DOHH2 (cell line): Measurements from ENCODE around the gene APOA4.

Experiments used
- H3F3A ChIP-seq: fragments of 200-600 bp; sonication (generic), shearing (Covaris generic); 2 replicates; pipeline ENCODE4 v1.6.0; 2016; ENCODE audit warnings: antibody characterized with exemption, mild to moderate bottlenecking; ENCODE audit not compliant: control insufficient read depth, insufficient read depth
- H3K27ac ChIP-seq: fragments of 200-600 bp; sonication (generic); 2 replicates; pipeline ENCODE4 v1.5.1; 2014; ENCODE audit warnings: low read depth, mild to moderate bottlenecking, low read length, moderate library complexity
- H3K27me3 ChIP-seq: fragments of 200-600 bp; sonication (generic); 2 replicates; pipeline ENCODE4 v1.6.1; 2014; ENCODE audit warnings: mild to moderate bottlenecking, low read length, mixed read lengths; ENCODE audit not compliant: control insufficient read depth
- H3K36me3 ChIP-seq: fragments of 200-600 bp; sonication (generic); 2 replicates; pipeline ENCODE4 v1.6.1; 2014; ENCODE audit warnings: mild to moderate bottlenecking, low read length, moderate library complexity, mixed read lengths; ENCODE audit not compliant: control insufficient read depth
- H3K4me1 ChIP-seq: fragments of 200-600 bp; sonication (generic); 2 replicates; pipeline ENCODE4 v1.6.1; 2014; ENCODE audit warnings: mild to moderate bottlenecking, low read length, mixed read lengths; ENCODE audit not compliant: control insufficient read depth
- H3K4me2 ChIP-seq: fragments of 200-600 bp; sonication (generic); 2 replicates; pipeline ENCODE4 v1.6.0; 2014; ENCODE audit warnings: mild to moderate bottlenecking, low read length, moderate library complexity
- H3K4me3 ChIP-seq: fragments of 200-600 bp; sonication (generic); 2 replicates; pipeline ENCODE4 v1.5.1; 2014; ENCODE audit warnings: mild to moderate bottlenecking, low read length, mixed read lengths
- H3K79me2 ChIP-seq: fragments of 200-600 bp; sonication (generic); 2 replicates; pipeline ENCODE4 v1.6.1; 2014; ENCODE audit warnings: mild to moderate bottlenecking, low read length, mixed read lengths; ENCODE audit not compliant: control insufficient read depth
- H3K9me2 ChIP-seq: fragments of 200-600 bp; sonication (generic); replicated peaks from 2 replicates; pipeline ENCODE4 v1.6.1; 2014; ENCODE audit warnings: mild to moderate bottlenecking, low read length, mixed read lengths; ENCODE audit not compliant: control insufficient read depth
- H3K9me3 ChIP-seq: fragments of 200-600 bp; sonication (generic); 2 replicates; pipeline ENCODE4 v1.6.1; 2014; ENCODE audit warnings: antibody characterized with exemption, low read length, mixed read lengths; ENCODE audit not compliant: control insufficient read depth, insufficient read depth
- H4K20me1 ChIP-seq: fragments of 200-600 bp; sonication (generic); 2 replicates; pipeline ENCODE4 v1.6.0; 2014; ENCODE audit warnings: low read depth, mild to moderate bottlenecking, antibody characterized with exemption, low read length, moderate library complexity; ENCODE audit not compliant: control insufficient read depth, insufficient read depth
- CTCF ChIP-seq: fragments of 200-600 bp; sonication (generic); IDR thresholded peaks from one replicate; pipeline ENCODE4 v1.5.1; 2014; ENCODE audit warnings: antibody characterized with exemption, mild to moderate bottlenecking, low read depth, low read length; ENCODE audit not compliant: poor library complexity, severe bottlenecking
- EZH2phosphoT487 ChIP-seq: fragments of 200-600 bp; sonication (generic); IDR thresholded peaks from 2 replicates; pipeline ENCODE4 v1.6.1; 2017; ENCODE audit warnings: borderline replicate concordance, mild to moderate bottlenecking, antibody characterized with exemption, low read length, moderate library complexity, mixed read lengths

Gene APOA4

GRCh38 chr11:116856423-116856822 lies 33.3 kb upstream of the APOA4 start:
- H3K4me3 ChIP-seq, result no peak overlapping the region
- no peaks in the 10 kb centered on the region for H4K20me1 ChIP-seq
- no peak overlapping the region for H3K27ac ChIP-seq
- H3K36me3 ChIP-seq, result peaks cover 34% of the 10 kb centered on the region
- no peaks in the 10 kb centered on the region for H3K79me2 ChIP-seq
- H3K9me3 ChIP-seq, result no peaks in the 10 kb centered on the region
- H3K4me1 ChIP-seq, result peaks cover 13% of the 10 kb centered on the region
- no peak overlapping the region for H3K4me2 ChIP-seq
- H3K27me3 ChIP-seq, result no peaks in the 10 kb centered on the region
- no peak for TF ChIP-seq EZH2phosphoT487
- TF ChIP-seq CTCF, result no peak
- no peaks in the 10 kb centered on the region for H3F3A ChIP-seq
- no peaks in the 10 kb centered on the region for H3K9me2 ChIP-seq

GRCh38 chr11:116855413-116855812 lies 32.3 kb upstream of the APOA4 start:
- Histone ChIP-seq H3K4me1 (peaks cover 13% of the 10 kb centered on the region), H3K4me2 (no peak overlapping the region), H3K27ac (no peak overlapping the region), H4K20me1 (no peaks in the 10 kb centered on the region), H3K27me3 (no peaks in the 10 kb centered on the region), H3K9me3 (no peaks in the 10 kb centered on the region), H3K36me3 (peaks cover 26% of the 10 kb centered on the region), H3K79me2 (no peaks in the 10 kb centered on the region), H3K4me3 (no peak overlapping the region), H3K9me2 (no peaks in the 10 kb centered on the region), H3F3A (no peaks in the 10 kb centered on the region)
- TF ChIP-seq EZH2phosphoT487 (no peak), CTCF (no peak)

GRCh38 chr11:116853461-116854073 lies 30.5 kb upstream of the APOA4 start:
- TF ChIP-seq CTCF (no peak), EZH2phosphoT487 (no peak)
- Histone ChIP-seq H3K27ac (no peak overlapping the region), H3K4me1 (peaks cover 13% of the 10 kb centered on the region), H3K36me3 (peaks cover 31% of the 10 kb centered on the region), H3F3A (no peaks in the 10 kb centered on the region), H3K9me2 (no peaks in the 10 kb centered on the region), H3K79me2 (no peaks in the 10 kb centered on the region), H3K4me3 (no peak overlapping the region), H3K27me3 (no peaks in the 10 kb centered on the region), H3K4me2 (no peak overlapping the region), H4K20me1 (no peaks in the 10 kb centered on the region), H3K9me3 (no peaks in the 10 kb centered on the region)
